ENCODE results near the gene PHKG2.
"Not testable (repeated sequence)": the region's sequence is repeated elsewhere in the genome, so short reads cannot be mapped to it uniquely, and the experiment has no call there.

The PHKG2 gene

GRCh38 chr16:30747799-30748633 is at the start of gene PHKG2:
PHKG2 (plus strand) TSS chr16:30748425; CDS start chr16:30748821, 396 bp downstream.
- DNase-seq, result peak; percentile 99

- peak; percentile 87 for DNase-seq
Observed at GRCh38 chr16:30698816-30699614, 49.2 kb upstream of the PHKG2 start, which contains the start of gene SRCAP. SRCAP (plus strand) TSS chr16:30699171; CDS start chr16:30700825, 1,654 bp downstream.

GRCh38 chr16:30699615-30700099 is 48.6 kb upstream of the PHKG2 start:
- DNase-seq, result no peak

- no peak for DNase-seq
Observed at GRCh38 chr16:30700491-30700890, 47.7 kb upstream of the PHKG2 start.

GRCh38 chr16:30700971-30701370 is 47.3 kb upstream of the PHKG2 start:
- no peak for DNase-seq

GRCh38 chr16:30703071-30703470 is 45.2 kb upstream of the PHKG2 start:
- DNase-seq, result not testable (repeated sequence)

- no peak for DNase-seq
Observed at GRCh38 chr16:30703971-30704370, 44.3 kb upstream of the PHKG2 start.

- no peak for DNase-seq
Observed at GRCh38 chr16:30706046-30706445, 42.2 kb upstream of the PHKG2 start.

- DNase-seq, result no peak
Observed at GRCh38 chr16:30710971-30711370, 37.3 kb upstream of the PHKG2 start.

GRCh38 chr16:30711712-30712111 is 36.5 kb upstream of the PHKG2 start:
- DNase-seq, result no peak

- no peak for DNase-seq
Observed at GRCh38 chr16:30715750-30716445, 32.3 kb upstream of the PHKG2 start.

- no peak for DNase-seq
Observed at GRCh38 chr16:30720086-30720485, 28.1 kb upstream of the PHKG2 start.

- no peak for DNase-seq
Observed at GRCh38 chr16:30720694-30721093, 27.5 kb upstream of the PHKG2 start.

- DNase-seq, result no peak
Observed at GRCh38 chr16:30721167-30721566, 27.1 kb upstream of the PHKG2 start.

- no peak for DNase-seq
Observed at GRCh38 chr16:30721606-30722005, 26.6 kb upstream of the PHKG2 start.

- no peak for DNase-seq
Observed at GRCh38 chr16:30722443-30722842, 25.8 kb upstream of the PHKG2 start.

GRCh38 chr16:30722916-30723315 is 25.3 kb upstream of the PHKG2 start:
- DNase-seq, result no peak

GRCh38 chr16:30723725-30724355 is 24.4 kb upstream of the PHKG2 start:
- no peak for DNase-seq

- no peak for DNase-seq
Observed at GRCh38 chr16:30724641-30725417, 23.4 kb upstream of the PHKG2 start.

GRCh38 chr16:30725418-30725792 is 22.8 kb upstream of the PHKG2 start:
- no peak for DNase-seq

GRCh38 chr16:30728321-30728720 is 19.9 kb upstream of the PHKG2 start:
- DNase-seq, result no peak
